NK-92 (cell line): ENCODE data around the gene OAF.

ENCODE experiments used
- DNase-seq: peaks from one replicate; lab custom pipeline; 2025; ENCODE audit not compliant: unreplicated experiment; lab: John Stamatoyannopoulos, UW

Gene OAF

DNA sequence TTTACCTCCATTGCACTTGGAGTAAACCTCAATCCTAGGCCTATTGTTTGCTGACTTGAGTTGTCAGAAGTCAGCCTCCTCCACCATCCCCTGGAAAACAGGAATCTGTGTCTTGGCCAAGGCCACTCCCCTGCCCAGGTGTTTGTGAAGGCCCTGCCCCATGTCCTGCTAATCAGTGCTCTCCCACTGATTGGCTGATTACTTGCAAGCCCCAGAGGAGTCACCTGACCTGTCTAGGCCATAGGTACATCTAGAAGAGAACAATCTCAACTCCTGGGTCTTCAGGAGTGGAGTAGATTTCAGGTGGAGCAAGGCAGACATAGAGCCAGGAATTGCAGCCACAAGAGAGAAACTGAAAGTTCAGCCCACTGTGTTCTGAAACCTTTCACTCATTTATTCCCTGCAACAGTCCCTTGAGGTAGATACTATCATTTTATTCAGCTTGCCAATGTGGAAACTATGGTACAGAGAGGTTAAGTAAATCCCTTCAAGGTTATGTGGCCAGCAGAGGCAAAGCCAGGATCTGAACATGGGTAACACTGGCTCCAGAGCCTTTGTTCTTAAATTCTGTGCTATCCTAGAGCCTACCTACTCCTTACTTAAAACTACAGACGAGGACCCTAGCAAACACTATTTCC is 10.4 kb downstream of the OAF start:
- DNase-seq, result no peak

DNA sequence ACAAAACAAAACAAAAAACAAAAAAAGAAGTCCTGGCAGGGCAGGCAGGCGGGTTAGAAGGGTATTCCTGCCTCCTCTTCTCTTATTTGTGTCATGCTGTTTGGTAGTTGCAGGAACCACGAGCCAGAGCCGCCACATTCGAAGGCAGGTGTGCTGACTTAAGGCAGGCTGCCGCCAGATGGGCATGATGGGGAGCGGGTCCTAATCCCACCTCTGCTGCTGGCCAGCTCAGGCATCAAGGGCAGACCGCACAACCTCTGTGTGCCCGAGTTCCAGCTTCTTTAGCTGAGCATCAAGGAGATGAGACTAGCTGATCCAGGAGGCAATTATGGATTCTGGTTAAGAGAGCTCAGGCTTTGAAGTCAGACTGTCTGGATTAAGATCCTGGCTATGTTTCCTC is 12.1 kb downstream of the OAF start:
- DNase-seq, result no peak

DNA sequence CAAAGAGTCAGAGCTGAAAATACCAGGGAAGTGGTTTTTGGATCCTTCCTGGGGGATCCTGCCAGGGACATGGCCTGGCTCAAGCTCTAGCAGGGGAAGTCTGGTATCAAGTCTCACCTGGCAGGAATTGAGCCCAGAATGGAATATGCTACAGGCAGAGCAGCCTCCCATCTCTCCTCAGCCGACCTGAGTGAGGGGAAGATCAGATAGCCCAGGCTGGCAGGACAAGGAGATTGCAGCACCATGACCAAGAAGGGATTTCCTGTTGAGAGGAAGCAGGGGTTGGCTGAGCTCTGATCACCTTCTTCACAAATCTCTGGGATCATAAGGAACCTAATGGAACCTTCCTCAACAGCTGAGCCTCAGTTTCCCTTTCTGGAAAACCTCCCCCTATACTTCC is 13.0 kb downstream of the OAF start:
- DNase-seq, result no peak

DNA sequence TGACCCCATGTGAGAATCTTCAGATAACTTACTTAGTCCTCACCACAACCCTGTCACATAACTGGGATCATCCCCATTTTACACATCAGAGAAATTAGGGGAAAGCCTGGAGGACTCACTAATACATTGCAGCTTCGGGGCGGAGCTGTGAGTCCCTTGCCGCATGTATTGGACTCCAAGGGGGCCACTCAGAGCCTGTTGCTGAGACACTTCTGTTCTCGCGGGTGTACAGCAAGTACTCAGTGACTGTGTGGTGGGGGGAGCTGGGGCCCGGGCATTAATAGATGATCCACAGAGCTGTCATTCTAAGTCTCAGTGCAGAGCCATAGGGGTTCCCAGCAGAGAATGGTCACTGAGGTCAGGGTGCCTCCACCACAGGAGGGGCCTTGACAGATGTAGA is 13.5 kb downstream of the OAF start:
- no peak for DNase-seq

DNA sequence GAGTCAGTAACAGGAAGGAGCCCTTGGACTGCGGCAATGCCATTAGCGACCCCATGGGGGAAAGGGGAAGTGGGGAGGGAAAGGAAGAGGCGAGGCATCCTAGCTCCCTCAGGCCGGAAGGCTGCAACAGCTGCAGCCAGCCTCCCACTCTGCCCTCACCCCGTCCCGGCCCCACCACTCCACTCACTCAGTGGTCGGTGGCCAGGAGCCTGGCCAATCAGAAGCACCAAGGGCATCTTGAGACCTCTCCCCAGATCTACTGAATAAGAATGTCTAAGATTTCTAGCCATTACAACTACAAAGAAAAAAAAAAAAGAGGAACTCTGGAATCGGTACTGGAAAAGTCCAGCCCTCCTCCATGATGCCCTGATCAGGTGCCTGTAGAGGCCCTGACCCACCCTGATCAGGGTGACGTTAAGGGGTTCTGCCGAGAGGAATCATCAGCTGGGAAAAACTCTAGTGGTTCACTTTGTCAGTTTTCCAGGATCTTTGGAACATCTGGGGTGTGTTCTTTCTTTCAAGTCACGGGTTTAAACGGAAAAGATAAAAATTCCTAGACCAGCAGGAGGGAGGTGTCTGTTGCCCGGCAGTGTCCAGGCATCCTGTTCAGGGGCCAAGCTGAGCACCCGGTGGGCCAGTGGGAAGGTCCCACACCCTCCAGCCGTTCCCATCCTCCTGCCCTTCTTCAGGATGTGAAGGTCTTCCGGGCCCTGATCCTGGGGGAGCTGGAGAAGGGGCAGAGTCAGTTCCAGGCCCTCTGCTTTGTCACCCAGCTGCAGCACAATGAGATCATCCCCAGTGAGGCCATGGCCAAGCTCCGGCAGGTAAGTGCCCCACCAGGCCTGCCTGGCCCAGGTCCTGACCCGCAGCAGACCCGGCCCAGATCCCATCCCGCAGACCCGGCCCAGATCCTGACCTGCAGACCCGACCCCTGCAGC is 14.4 kb downstream of the OAF start:
- no peak for DNase-seq

DNA sequence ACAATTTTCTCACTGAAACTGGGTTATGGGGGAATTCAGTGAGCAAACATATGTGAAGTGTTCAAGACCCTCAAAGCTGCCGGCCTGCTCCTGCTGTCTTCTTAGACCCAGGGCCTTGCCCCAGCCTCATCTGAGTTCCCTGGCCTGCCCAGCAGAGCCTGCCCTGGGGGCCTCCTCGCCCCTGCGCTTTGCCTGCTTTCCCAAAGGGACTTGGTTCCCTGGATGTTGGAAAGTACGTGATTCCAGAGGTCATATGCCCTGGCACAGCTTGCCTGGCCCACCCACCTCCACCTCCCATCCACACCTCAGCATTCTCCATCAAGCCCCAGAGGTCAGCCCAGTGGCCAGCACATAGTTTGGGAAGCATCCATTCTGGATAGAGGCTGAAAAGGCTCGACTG is 15.4 kb downstream of the OAF start:
- no peak for DNase-seq

DNA sequence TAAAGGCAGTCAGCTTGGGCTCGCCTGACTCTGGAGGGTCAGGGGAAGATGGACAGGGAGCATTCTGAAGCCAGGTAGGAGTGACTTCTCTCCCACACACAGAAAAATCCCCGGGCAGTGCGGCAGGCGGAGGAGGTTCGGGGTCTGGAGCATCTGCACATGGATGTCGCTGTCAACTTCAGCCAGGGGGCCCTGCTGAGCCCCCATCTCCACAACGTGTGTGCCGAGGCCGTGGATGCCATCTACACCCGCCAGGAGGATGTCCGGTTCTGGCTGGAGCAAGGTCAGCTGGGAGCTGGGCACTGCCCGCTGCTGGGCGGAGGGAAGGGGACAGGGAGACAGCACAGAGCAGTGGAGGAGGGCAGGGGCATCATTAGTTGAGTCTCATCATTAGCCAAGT is 15.9 kb downstream of the OAF start:
- no peak for DNase-seq

DNA sequence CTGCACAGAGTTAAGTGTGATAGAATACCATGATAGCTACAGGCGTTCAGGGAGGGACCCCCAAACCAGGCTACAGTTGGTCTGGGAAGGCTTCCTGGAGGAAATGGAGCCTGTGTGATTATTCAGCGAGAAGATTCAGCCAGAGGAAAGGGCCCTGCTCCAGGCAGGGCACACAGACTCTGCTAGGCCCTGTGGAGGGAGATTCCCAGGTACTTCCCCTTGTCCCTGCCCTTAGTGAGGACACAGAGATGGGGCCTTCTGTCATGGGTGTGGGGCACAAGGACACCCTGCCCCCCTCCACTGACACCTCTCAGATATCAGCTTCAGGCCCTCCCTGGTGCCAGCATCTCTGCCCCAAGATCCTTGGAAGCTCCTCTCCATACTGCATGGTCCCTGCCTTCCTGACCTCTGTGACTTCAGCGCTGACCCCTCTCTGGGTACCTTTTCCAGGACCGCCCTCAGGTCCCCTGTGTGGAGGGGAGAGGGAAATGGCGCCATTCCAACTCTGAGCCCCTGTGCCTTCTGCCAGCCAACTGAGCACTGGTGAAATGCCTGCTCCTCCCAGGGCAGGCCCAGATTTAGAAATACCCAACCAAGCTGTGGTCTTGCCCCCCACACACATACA is 16.5 kb downstream of the OAF start:
- DNase-seq, result no peak

DNA sequence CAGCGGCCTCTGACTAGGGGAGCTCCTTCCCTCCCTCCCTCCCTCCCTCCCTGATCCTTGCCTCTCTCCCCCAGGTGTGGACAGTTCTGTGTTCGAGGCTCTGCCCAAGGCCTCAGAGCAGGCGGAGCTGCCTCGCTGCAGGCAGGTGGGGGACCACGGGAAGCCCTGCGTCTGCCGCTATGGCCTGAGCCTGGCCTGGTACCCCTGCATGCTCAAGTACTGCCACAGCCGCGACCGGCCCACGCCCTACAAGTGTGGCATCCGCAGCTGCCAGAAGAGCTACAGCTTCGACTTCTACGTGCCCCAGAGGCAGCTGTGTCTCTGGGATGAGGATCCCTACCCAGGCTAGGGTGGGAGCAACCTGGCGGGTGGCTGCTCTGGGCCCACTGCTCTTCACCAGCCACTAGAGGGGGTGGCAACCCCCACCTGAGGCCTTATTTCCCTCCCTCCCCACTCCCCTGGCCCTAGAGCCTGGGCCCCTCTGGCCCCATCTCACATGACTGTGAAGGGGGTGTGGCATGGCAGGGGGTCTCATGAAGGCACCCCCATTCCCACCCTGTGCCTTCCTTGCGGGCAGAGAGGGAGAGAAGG is 18.1 kb downstream of the OAF start:
- no peak for DNase-seq

DNA sequence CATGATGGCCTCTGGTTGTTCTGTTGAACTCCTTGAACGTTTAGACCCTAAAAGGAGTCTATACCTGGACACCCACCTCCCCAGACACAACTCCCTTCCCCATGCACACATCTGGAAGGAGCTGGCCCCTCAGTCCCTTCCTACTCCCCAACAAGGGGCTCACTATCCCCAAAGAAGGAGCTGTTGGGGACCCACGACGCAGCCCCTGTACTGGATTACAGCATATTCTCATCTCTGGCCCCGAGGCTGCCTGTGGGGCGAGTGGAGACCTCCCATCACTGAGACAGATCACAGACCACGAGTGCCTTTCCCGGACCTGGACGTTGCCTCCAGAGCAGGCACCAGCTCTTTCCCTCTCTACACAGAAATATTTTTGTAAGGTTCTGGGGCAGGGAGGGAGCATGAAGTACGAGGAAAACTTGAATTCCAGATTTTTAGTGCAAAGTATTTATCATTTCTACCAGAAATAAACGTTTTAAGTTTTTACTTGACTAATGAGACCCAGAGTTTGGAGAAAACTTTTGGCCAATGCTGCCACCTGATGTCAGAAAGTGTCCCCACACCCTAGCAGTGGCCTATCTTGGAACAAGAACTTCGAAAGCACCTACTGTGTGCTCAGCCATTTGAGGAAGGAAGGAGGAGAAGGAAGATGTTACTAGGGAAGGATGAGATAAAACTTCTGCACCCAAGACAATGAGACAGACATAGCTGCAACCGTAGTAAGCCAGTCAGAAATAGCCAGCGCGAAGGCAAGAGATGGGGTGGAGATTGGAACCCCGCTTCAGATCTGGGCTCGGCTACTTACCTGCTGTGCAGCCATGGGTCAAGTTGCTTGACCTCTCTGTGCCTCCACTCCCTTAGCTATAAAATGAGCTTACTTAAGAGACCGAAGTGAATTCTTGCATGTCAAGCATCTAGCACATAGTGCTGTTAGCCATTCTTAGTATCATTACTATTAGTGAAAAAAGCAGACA is 18.9 kb downstream of the OAF start:
- no peak for DNase-seq

DNA sequence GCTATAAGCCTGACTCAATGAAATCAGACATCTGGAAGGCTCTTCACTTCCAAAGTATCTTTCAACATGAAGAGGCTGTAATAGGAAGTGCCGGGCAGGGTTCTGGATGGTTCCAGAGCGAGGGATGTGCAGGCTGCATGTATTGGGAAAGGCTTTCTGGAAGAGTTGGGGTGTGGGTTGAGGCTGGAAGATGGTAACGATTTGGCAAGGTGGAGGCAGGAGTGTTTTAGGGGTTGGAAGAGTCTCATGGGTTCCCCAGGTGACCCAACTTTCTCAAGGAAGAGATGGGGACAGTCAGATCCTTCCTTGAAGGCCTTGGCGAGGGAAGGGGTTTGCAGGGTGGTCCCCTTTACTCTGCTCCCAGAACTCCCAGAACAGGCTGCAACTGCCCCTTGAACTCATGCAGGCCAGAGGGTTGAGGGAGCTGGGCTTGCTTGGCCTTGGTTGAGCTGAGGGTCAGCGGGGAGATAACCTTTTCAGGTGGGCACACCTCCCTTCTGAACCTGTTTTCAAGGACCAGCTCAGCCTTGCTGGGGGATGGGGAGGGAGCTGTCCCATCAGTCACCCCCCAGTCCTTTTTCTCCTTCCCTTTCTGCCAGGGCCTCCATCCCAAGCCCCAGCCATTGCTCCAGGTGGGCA is 19.7 kb downstream of the OAF start:
- DNase-seq, result no peak

DNA sequence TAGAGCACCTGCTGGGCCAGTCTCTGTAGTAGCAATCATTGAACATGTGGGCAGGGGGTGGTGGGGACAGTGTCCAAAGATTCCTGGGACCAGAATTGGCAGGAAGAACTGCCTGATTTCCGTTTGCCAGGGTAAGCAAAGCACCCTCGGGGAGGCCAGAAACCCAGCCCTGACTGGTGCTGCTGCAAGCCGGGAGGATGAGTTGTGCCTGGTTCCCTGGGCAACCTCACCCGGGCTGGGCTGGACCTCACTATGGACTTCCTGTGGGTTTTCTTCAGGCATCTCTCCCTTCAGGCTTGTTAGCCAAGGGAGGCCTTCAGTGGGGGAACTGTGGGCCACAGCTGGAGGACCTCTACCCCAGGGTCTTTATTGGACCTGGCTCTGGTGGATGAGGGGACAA is 21.1 kb downstream of the OAF start:
- DNase-seq, result no peak

DNA sequence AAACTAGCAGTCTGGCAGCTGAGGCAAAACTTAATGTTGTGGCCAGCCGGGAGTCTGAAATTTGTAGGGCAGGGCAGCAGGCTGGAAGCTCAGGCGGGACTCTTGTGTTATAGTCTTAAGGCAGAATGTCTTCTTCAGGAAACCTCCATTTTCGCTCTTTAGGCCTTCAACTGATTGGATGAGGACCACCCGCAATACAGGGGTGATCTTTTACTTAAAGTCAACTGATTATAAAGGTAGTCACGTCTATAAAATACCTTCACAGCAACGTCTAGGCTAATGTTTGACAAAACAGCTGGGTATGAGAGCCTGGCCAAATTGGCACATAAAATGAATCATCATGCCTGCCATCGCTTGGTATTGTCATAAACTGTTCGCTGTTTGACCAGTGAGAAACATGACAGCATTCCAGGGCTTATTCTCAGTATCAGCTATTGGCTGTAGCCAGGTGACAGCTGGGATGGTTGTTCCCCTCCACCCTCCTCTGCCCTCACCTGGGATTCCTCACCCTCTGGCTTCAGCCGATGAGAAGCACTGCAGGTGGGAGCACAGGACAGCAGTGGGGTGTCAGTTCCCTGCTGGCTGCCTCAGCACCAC is 22.5 kb downstream of the OAF start:
- DNase-seq, result no peak

DNA sequence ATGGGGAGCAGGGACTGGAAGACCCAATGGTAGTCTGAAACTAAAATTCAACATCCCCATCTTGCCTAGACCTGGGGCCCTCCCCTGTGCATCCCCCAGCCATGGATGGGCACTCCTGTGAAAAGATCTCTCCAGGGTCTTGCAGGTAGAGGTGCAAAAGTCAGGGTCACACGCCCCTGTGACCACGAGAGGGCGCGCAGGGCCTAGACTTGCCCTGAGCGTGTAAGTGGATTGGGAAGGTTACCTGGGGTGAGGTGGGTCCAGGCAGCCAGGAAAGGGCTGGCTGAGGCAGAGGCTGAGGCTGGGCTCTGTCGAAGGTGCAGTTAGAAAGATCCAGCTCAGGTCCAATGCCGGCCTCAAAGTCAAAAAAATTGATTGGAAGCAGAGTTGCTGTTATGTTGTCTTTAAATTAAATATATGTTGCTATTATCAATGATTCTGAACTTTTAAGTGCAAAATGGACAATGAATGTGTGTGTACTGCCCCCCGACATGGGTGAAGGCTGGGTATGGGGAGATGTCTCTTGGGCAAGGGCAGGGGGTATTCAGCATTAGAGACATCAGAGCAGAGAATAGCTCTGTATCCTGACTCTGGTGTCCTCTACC is 24.3 kb downstream of the OAF start:
- DNase-seq, result no peak

DNA sequence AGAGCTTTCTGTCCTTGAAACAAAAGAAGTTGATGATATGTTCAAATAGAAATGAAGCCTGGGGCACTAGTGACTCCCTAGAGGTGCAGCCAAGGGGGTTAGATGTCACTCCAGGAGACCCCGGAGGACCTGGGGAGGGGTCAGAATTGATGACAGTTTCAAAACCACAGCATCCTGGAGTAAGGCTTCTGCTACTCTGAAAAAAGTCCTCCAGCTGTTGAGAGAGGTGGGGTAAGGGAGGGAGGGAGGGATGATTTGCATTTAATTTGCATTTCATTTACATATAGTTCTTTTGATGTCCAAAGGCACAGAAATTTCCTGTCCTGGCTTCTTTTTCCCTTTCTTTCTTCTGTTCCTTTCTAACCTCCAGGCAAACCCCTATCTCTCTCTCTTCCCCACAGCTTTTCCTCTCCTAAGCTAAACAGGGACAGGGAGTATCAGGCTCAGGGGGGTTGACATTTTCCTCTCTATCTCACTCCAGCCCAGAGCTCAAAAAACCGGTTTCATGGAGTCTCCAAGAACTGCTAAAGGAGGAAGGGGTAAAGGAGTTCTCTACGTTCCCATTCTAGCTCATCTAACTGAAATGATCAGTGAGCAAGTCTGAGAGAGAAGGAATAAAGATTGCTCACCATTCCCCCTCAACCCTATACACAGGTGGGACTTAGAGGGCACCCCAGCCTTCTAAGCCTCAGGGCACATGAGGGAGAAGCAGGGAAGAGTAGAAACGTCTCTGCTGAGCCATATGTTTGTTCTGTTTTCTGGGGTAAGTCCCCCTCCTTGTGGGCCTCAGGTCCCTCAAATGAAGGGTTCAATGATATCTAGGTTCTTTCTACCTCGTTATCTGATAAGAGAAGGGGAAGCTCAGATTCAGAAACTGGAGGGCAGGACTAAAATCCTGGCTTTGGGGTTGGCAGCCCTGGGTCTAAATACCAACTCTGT is 25.6 kb downstream of the OAF start:
- no peak for DNase-seq

DNA sequence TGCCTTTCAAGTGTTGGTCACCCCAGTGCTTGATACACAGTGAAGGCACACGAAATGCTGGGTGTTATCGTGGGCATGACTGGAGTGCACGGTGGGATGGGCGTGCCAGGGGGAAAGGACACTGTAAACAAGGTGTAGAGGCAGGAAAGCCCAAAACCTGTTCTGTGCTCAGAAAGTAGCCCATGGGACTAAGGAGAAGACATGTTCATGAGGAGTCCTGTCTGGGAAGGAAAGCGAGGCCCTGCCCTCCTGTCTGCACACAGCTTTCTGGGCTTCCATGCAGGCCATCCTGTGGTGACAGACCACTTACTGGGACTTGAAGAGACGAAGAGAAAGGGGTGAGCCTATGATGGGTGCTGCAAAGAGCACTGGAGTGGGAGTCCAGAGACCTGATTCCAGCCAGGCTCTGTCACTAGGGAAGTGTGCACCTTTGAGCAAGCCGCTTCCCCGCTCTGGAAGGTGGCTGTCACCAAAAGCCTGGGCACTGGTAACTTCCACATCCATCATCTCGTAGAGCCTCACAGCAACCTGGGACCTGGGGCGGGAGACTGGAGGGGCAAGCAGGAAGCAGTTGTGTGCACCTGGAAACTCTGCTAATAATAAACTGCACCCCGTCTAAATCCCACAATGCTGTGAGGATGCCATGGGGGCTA is 28.3 kb downstream of the OAF start:
- no peak for DNase-seq

DNA sequence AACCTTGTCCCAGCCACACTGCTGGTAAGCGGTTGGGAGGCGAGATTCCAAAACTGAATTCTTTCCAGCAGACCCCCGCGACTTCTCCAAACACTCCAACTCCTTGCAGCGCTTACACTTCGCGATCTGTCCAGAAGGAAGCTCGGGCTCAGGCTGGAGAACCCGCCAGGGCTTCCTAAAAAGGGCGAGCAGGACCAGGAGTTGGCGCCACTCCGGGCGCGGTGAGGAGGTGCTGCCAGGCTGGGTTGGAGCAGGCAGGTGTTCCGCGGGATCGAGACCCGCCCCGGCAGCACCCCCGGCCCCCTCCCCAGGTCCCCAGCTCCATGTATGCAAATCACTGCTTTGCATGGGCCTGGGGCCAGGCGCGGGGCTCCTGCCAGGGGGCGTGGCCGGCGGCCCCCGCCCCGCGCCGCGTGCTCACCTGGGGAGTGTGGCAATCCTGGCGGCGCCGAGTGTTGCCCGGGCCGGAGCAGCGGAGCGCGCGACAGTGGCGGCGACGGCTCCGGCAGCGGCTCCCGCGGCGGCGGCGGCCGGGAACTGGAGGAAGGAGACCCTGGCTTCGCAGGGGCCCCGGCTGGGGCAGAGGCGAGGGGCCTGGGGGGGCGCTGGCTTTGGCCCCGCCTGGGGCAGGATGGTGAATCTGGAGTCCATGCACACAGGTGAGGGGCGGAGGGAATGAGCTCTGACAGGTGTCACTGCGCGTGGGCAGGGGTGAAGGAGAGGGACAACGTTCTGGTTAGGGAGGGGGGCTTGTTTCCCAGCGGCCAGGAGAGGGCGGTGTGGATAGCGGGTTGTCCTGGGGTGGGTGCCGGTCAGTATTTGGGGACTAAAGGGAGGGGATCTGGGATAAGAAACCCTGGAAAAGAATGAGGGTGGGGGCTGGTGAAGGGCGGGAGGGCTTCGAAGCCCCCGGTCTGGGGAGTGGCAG is 29.1 kb downstream of the OAF start, which contains the start of gene POU2F3:
Gene POU2F3 (plus strand): TSS at position 428 of the 928 bp plus-strand sequence. CDS start 204 bp downstream, at position 632.
- no peak for DNase-seq
